PC-9 (cell line): ENCODE measurements around the gene RNASEH2B.

Experiments
- CTCF ChIP-seq: fragments of 200-600 bp; sonication (generic); conservative IDR thresholded peaks from 2 replicates; pipeline ENCODE4 v1.6.1; 2017; ENCODE audit warnings: mixed run types, antibody characterized with exemption, mild to moderate bottlenecking, moderate library complexity
- EZH2 ChIP-seq: fragments of 200-600 bp; sonication (generic); IDR thresholded peaks from 2 replicates; pipeline ENCODE4 v1.8.0; 2017; ENCODE audit warnings: antibody characterized with exemption, low read depth

DNA sequence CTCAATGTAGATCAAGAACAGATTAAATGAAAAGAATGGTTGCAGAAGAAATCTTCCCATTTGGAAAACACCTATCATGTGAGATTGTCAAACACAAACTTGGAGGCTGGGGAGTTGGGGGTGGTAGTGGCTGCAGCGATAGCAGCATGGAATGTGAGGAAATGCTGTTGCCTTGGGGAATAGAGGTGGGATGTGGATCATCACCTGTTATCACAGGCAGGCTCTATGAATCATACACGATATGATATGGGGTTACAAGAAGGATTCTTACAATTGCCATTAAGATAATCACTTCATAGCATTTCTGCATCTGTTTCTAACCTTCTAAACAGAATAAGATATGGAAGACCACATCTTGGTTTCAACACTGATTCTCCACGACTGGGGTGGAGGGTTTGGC lies 88.7 kb downstream of the RNASEH2B start:
- TF ChIP-seq CTCF (no peak), EZH2 (no peak)
